ENCODE results near the gene C4orf50. TPM values are rescaled to one million over a fixed set of nuclear protein-coding genes. Genes with fewer than 3 reads are reported as not detected.

Gene C4orf50
- polyA plus RNA-seq, 1 donor from 2014 or later: 1.6 TPM

DNA sequence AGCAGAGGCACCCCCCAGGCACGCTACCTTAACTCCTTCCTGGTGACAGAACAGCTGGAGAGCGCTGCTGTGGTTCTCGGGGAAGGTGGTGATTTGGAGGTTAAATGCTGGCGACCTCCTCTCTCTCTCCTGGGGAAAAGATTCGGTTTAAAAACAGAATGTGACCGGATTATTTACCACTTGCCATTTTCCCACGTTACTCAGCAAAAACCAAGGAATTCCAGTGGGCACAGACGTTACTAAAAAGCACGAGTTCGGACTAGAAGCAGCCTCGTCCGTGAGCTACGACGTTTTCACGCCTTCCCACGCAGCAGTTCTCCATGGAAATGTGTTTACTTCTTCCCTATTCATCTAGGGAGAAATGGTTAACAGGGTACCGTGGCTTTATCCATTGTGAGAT, 32.3 kb upstream of the C4orf50 start:
- no peak overlapping the region for H3K4me3 ChIP-seq (ENCODE audit: low read length)
- no peaks in the 10 kb centered on the region for H3K9me2 ChIP-seq (ENCODE audit: insufficient read depth, low read length)
- no peaks in the 10 kb centered on the region for H3K36me3 ChIP-seq (ENCODE audit: insufficient read depth, low read length)
- no peak overlapping the region for H3K9ac ChIP-seq (ENCODE audit: low read length)
- H3K27ac ChIP-seq (ENCODE audit: low read length): no peak overlapping the region
- no peak overlapping the region for H3K4me2 ChIP-seq (ENCODE audit: low read length)
- H3K9me3 ChIP-seq (ENCODE audit: low read length): no peaks in the 10 kb centered on the region
- no peak overlapping the region for H2AFZ ChIP-seq (ENCODE audit: low read depth, low read length)
- H3F3A ChIP-seq (ENCODE audit: insufficient read depth, low read length, poor library complexity, severe bottlenecking): no peaks in the 10 kb centered on the region
- no peaks in the 10 kb centered on the region for H4K20me1 ChIP-seq (ENCODE audit: insufficient read depth)
- H3K27me3 ChIP-seq (ENCODE audit: insufficient read depth, low read depth, low read length): no peaks in the 10 kb centered on the region
- no peaks in the 10 kb centered on the region for H3K79me2 ChIP-seq (replicated peaks; ENCODE audit: insufficient read depth, low read length)
- TF ChIP-seq, protein P1, sequence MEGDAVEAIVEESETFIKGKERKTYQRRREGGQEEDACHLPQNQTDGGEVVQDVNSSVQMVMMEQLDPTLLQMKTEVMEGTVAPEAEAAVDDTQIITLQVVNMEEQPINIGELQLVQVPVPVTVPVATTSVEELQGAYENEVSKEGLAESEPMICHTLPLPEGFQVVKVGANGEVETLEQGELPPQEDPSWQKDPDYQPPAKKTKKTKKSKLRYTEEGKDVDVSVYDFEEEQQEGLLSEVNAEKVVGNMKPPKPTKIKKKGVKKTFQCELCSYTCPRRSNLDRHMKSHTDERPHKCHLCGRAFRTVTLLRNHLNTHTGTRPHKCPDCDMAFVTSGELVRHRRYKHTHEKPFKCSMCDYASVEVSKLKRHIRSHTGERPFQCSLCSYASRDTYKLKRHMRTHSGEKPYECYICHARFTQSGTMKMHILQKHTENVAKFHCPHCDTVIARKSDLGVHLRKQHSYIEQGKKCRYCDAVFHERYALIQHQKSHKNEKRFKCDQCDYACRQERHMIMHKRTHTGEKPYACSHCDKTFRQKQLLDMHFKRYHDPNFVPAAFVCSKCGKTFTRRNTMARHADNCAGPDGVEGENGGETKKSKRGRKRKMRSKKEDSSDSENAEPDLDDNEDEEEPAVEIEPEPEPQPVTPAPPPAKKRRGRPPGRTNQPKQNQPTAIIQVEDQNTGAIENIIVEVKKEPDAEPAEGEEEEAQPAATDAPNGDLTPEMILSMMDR (IDR thresholded peaks at IDR 0.05; ENCODE audit: poor library complexity, severe bottlenecking): no peak
- no peak for TF ChIP-seq TAF1 (IDR thresholded peaks at IDR 0.05; ENCODE audit: low read depth)
- TF ChIP-seq, protein P2, sequence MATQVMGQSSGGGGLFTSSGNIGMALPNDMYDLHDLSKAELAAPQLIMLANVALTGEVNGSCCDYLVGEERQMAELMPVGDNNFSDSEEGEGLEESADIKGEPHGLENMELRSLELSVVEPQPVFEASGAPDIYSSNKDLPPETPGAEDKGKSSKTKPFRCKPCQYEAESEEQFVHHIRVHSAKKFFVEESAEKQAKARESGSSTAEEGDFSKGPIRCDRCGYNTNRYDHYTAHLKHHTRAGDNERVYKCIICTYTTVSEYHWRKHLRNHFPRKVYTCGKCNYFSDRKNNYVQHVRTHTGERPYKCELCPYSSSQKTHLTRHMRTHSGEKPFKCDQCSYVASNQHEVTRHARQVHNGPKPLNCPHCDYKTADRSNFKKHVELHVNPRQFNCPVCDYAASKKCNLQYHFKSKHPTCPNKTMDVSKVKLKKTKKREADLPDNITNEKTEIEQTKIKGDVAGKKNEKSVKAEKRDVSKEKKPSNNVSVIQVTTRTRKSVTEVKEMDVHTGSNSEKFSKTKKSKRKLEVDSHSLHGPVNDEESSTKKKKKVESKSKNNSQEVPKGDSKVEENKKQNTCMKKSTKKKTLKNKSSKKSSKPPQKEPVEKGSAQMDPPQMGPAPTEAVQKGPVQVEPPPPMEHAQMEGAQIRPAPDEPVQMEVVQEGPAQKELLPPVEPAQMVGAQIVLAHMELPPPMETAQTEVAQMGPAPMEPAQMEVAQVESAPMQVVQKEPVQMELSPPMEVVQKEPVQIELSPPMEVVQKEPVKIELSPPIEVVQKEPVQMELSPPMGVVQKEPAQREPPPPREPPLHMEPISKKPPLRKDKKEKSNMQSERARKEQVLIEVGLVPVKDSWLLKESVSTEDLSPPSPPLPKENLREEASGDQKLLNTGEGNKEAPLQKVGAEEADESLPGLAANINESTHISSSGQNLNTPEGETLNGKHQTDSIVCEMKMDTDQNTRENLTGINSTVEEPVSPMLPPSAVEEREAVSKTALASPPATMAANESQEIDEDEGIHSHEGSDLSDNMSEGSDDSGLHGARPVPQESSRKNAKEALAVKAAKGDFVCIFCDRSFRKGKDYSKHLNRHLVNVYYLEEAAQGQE (IDR thresholded peaks at IDR 0.05; ENCODE audit: borderline replicate concordance): no peak
- TF ChIP-seq EZH2 (IDR thresholded peaks at IDR 0.05; ENCODE audit: borderline replicate concordance, insufficient read depth, low read length, poor library complexity, severe bottlenecking): no peak
- TF ChIP-seq POLR2AphosphoS5 (IDR thresholded peaks at IDR 0.05): no peak
- TF ChIP-seq RAD21 (conservative IDR thresholded peaks at IDR 0.05): no peak
- TF ChIP-seq SMC3 (conservative IDR thresholded peaks at IDR 0.05; ENCODE audit: poor library complexity): no peak
- TF ChIP-seq EP300 (conservative IDR thresholded peaks at IDR 0.05; ENCODE audit: poor library complexity, severe bottlenecking): no peak
- TF ChIP-seq MXI1 (conservative IDR thresholded peaks at IDR 0.05; ENCODE audit: poor library complexity, severe bottlenecking): no peak

GRCh38 chr4:6049985-6050384, 31.8 kb upstream of the C4orf50 start:
- Histone ChIP-seq H2AFZ (ENCODE audit: low read depth, low read length) (no peak overlapping the region), H3K27me3 (ENCODE audit: insufficient read depth, low read depth, low read length) (no peaks in the 10 kb centered on the region), H3K4me2 (ENCODE audit: low read length) (no peak overlapping the region), H3K4me3 (ENCODE audit: low read length) (no peak overlapping the region), H3F3A (ENCODE audit: insufficient read depth, low read length, poor library complexity, severe bottlenecking) (no peaks in the 10 kb centered on the region), H4K20me1 (ENCODE audit: insufficient read depth) (no peaks in the 10 kb centered on the region), H3K79me2 (replicated peaks; ENCODE audit: insufficient read depth, low read length) (no peaks in the 10 kb centered on the region), H3K9ac (ENCODE audit: low read length) (no peak overlapping the region), H3K27ac (ENCODE audit: low read length) (no peak overlapping the region), H3K9me2 (ENCODE audit: insufficient read depth, low read length) (no peaks in the 10 kb centered on the region), H3K9me3 (ENCODE audit: low read length) (no peaks in the 10 kb centered on the region), H3K36me3 (ENCODE audit: insufficient read depth, low read length) (no peaks in the 10 kb centered on the region)
- TF ChIP-seq MXI1 (conservative IDR thresholded peaks at IDR 0.05; ENCODE audit: poor library complexity, severe bottlenecking): no peak
- no peak for TF ChIP-seq POLR2AphosphoS5 (IDR thresholded peaks at IDR 0.05)
- TF ChIP-seq, protein P1 (IDR thresholded peaks at IDR 0.05; ENCODE audit: poor library complexity, severe bottlenecking): no peak
- no peak for TF ChIP-seq SMC3 (conservative IDR thresholded peaks at IDR 0.05; ENCODE audit: poor library complexity)
- TF ChIP-seq RAD21 (conservative IDR thresholded peaks at IDR 0.05): no peak
- no peak for TF ChIP-seq EP300 (conservative IDR thresholded peaks at IDR 0.05; ENCODE audit: poor library complexity, severe bottlenecking)
- TF ChIP-seq EZH2 (IDR thresholded peaks at IDR 0.05; ENCODE audit: borderline replicate concordance, insufficient read depth, low read length, poor library complexity, severe bottlenecking): no peak
- TF ChIP-seq, protein P2 (IDR thresholded peaks at IDR 0.05; ENCODE audit: borderline replicate concordance): no peak
- no peak for TF ChIP-seq TAF1 (IDR thresholded peaks at IDR 0.05; ENCODE audit: low read depth)
